HEK293T (cell line): ENCODE data around the gene FBXL13.
"Not testable (repeated sequence)": the region's sequence is repeated elsewhere in the genome, so short reads cannot be mapped to it uniquely, and the experiment has no call there.

Source experiments
- BHLHE40 ChIP-seq: fragments of 450-650 bp; IDR thresholded peaks from 2 replicates; pipeline ENCODE4 v1.6.1; 2016; ENCODE audit warnings: mild to moderate bottlenecking, moderate library complexity, borderline replicate concordance
- FOXA1 ChIP-seq: fragments of 450-650 bp; IDR thresholded peaks from 2 replicates; pipeline ENCODE4 v1.6.1; 2016; ENCODE audit warnings: mild to moderate bottlenecking
- LEF1 ChIP-seq: fragments of 450-650 bp; IDR thresholded peaks from 2 replicates; pipeline ENCODE4 v1.6.1; 2017; ENCODE audit warnings: mild to moderate bottlenecking, borderline replicate concordance
- SP1 ChIP-seq: fragments of 450-650 bp; IDR thresholded peaks from 2 replicates; pipeline ENCODE4 v1.6.1; 2017
- SUZ12 ChIP-seq: fragments of 450-650 bp; IDR thresholded peaks from 2 replicates; pipeline ENCODE4 v1.6.1; 2016; ENCODE audit warnings: mild to moderate bottlenecking

GRCh38 chr7:102977586-102977985, 97.0 kb downstream of the FBXL13 start:
- not testable (repeated sequence) for TF ChIP-seq BHLHE40, SUZ12, FOXA1, LEF1, SP1
